Vagina (tissue), 2 donors: Measurements from ENCODE around the gene EP400.

Experiments used
- POLR2A ChIP-seq, 2 donors: fragments of 450-650 bp; IDR thresholded peaks; one replicate each; pipeline ENCODE4 v1.6.1; 2017; ENCODE audit warnings: antibody characterized with exemption in 2 of 2, mild to moderate bottlenecking in 2 of 2, moderate library complexity in 2 of 2
- TF ChIP-seq, protein P1 (sequence below), 3 experiments: fragments of 450-650 bp in 2 of 3; fragments of 200-600 bp in 1 of 3; sonication (generic) in 1 of 3; IDR thresholded peaks; one replicate each; pipeline ENCODE4 v1.5.1; 2017 to 2019; ENCODE audit warnings: antibody characterized with exemption in 3 of 3, mild to moderate bottlenecking in 2 of 3, moderate library complexity in 2 of 3

DNA sequence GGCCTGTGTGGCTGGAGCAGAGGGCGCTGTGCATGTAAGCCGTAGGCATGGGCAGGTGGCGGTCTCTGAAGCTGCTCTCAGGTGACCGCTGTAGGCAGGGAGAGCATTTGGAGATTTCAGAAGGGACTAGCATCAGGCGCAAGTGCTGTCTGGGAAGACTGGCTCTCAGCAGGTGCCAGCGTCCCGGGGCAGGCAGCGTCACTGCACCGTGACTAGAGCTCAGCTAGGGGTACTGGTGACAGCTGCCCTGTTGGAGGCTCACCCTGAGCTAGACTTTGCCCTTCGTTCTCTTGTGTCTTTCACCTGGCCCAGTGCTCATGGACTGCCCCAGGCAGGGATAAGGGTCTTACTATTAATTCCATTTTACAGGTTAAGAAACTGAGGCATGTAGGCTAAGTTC, 115.5 kb downstream of the EP400 start:
- TF ChIP-seq, protein P1, sequence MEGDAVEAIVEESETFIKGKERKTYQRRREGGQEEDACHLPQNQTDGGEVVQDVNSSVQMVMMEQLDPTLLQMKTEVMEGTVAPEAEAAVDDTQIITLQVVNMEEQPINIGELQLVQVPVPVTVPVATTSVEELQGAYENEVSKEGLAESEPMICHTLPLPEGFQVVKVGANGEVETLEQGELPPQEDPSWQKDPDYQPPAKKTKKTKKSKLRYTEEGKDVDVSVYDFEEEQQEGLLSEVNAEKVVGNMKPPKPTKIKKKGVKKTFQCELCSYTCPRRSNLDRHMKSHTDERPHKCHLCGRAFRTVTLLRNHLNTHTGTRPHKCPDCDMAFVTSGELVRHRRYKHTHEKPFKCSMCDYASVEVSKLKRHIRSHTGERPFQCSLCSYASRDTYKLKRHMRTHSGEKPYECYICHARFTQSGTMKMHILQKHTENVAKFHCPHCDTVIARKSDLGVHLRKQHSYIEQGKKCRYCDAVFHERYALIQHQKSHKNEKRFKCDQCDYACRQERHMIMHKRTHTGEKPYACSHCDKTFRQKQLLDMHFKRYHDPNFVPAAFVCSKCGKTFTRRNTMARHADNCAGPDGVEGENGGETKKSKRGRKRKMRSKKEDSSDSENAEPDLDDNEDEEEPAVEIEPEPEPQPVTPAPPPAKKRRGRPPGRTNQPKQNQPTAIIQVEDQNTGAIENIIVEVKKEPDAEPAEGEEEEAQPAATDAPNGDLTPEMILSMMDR (IDR thresholded peaks at IDR 0.05): no peak
- no peak for TF ChIP-seq POLR2A (IDR thresholded peaks at IDR 0.05)
